AG04449 (cell line): ENCODE results near the gene DCLK2.

Experiments
- CTCF ChIA-PET: fragments of 350-600 bp; formaldehyde crosslinking; extraction: SDS; loops from one replicate; lab custom pipeline; 2021; ENCODE audit warnings: antibody characterized with exemption; lab: Yijun Ruan, JAX
- POLR2A ChIA-PET: fragments of 400-600, 350-600 bp; formaldehyde crosslinking; extraction: SDS; loops from one replicate; lab custom pipeline; 2020; ENCODE audit warnings: antibody characterized with exemption, inconsistent platforms; lab: Yijun Ruan, JAX
- DNase-seq: peaks from one replicate; pipeline ENCODE4 v3.0.0-alpha.2; 2010; ENCODE audit warnings: low read depth, low spot score
- H3K4me3 ChIP-seq: 2 replicates; pipeline ENCODE4 v1.5.1; 2011; ENCODE audit warnings: low read depth, mild to moderate bottlenecking, control low read depth, low read length
- TF ChIP-seq, protein P1 (sequence below): IDR thresholded peaks from one replicate; pipeline ENCODE4 v1.5.1; 2011; ENCODE audit warnings: mild to moderate bottlenecking, moderate library complexity, low read length, control low read depth, inconsistent platforms; ENCODE audit not compliant: insufficient read depth; ENCODE audit errors: missing control alignments

DCLK2 gene

DNA sequence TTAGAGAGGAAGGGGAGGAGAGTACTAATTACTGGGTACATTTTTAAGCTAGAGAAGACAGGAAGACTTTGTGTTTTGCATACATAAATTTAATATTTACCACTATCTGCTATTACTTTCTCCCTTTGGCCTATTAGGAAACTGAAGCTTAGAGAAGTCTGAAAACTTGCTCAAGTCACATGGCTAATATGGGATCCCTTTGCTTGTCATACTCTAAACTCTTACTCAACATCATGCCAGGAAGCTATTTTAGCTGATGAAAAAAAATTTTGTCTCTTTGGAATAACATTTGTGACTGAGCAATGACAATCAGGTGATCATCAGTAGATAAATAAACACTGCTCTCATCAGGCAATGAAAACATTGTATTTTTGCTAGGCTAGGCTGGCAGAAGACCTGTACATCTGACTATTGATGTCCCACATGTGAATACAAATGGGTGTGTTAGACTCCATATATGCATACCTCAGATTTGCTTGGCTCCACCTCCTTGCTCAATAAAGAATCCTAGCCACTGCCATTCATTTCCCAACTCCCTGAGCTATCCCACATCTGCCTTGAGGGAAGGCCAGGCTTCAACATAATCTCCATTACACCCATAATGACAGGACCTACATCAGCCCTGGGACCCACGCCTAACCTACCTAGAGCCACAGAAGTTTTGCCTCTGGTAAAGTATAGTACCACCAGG is 17.0 kb upstream of the DCLK2 start:
- ChIA-PET CTCF (interaction anchor here (1.0 kb wide), 1 partner anchor 13 kb away, joined by 3 read pairs; no protein-coding TSS in a partner anchor), POLR2A (no interaction called here)
- TF ChIP-seq, protein P1, sequence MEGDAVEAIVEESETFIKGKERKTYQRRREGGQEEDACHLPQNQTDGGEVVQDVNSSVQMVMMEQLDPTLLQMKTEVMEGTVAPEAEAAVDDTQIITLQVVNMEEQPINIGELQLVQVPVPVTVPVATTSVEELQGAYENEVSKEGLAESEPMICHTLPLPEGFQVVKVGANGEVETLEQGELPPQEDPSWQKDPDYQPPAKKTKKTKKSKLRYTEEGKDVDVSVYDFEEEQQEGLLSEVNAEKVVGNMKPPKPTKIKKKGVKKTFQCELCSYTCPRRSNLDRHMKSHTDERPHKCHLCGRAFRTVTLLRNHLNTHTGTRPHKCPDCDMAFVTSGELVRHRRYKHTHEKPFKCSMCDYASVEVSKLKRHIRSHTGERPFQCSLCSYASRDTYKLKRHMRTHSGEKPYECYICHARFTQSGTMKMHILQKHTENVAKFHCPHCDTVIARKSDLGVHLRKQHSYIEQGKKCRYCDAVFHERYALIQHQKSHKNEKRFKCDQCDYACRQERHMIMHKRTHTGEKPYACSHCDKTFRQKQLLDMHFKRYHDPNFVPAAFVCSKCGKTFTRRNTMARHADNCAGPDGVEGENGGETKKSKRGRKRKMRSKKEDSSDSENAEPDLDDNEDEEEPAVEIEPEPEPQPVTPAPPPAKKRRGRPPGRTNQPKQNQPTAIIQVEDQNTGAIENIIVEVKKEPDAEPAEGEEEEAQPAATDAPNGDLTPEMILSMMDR: no peak
- no peak for DNase-seq
- H3K4me3 ChIP-seq: no peak overlapping the region

DNA sequence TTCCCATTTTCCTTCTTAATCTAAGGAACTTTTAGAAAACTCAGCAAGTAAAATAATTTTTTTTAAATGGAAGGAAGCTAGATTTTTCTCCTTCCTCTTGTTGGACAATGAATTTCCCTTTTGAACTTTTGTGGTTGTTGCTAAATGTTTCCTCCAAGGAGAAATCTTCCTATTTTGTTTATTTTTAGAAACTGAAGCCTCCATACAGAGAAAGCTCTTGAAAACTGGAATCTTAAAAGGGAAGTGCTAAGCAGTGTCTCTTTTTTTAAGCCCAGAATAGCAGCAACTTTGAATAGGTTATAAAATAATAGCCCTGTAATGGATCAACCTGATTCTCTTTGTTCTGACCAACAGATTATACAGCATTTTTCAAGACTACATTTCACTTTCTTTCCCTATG is 15.1 kb upstream of the DCLK2 start:
- no peak for DNase-seq
- TF ChIP-seq, protein P1: no peak
- H3K4me3 ChIP-seq: no peak overlapping the region
- CTCF ChIA-PET: no interaction called here
- POLR2A ChIA-PET: no interaction called here

DNA sequence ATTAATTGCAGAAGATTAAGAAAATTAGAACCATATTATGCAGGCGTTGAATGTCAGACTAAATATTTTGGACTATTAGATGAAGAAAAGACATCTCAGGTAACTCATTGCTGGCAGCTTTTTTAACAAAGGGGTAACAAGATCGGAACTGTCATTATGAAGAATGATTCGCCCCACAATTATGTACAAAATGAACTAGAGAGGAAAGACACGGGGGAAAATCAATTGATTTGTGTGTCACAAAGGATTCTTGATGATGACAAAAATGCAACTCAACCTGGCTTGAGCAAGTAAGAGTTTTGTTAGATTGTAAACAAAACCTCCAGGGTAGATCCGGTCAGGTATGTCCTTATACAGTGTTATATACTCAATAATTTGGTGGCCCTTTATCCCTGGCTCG is 12.5 kb upstream of the DCLK2 start:
- H3K4me3 ChIP-seq: no peak overlapping the region
- TF ChIP-seq, protein P1: no peak
- CTCF ChIA-PET: interaction anchor here (1.6 kb wide), 1 partner anchor 12 kb away, joined by 3 read pairs; no protein-coding TSS in a partner anchor
- no peak for DNase-seq
- POLR2A ChIA-PET: no interaction called here

DNA sequence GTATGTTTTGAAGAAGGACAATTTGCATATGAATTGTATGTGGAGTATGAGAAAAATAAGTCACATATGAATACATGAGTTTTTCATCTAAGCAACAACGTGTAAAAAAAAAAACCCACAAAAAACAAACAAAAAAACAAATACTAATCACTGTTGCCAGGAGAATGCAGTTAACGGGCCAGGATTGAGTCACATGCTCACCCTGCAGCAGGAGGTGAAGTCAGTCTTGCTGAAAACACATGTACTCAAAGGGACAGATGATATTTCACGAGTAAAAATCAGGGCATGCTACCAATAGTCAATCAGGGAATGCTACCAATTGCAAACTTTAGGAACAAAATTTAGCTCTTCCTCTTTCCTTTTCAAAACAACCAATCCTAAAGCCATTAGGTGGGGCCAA is 10.4 kb upstream of the DCLK2 start:
- DNase-seq: no peak
- CTCF ChIA-PET: interaction anchor here (1.1 kb wide), 1 partner anchor 9 kb away, joined by 3 read pairs; no protein-coding TSS in a partner anchor
- POLR2A ChIA-PET: no interaction called here
- TF ChIP-seq, protein P1: no peak
- no peak overlapping the region for H3K4me3 ChIP-seq

DNA sequence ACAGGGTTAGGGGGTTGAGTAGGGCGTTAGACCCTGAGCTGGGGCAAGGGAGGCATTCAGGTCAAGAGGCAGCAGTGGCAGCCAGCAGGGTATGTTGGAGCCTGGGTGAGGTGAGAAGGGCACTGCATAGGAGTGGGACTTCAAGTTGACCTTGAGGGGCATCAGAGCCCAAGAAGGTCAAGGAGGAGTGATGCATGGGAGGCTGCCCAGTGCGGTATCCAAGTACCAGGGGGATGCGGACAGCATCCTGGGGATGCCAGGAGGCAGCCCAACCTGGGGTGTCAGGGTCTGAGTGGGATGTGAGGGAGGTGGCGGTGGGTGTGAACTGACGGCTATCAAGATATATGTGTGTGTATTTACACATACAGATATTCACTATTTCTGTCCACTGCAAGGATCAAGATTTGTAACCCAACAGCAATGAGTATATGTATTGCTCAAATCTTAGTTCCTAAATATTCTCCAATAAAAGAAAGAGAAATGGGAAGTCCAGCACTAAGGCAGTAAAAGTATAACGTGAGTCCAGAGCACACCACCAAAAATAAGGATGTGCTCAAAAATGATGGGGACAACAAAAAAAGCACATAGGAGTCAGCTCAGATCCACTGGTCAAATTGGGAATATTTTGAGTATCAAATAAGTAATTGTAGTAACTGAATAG is 9.8 kb upstream of the DCLK2 start:
- DNase-seq: no peak
- CTCF ChIA-PET: interaction anchor here (1.1 kb wide), 1 partner anchor 9 kb away, joined by 3 read pairs; no protein-coding TSS in a partner anchor
- H3K4me3 ChIP-seq: no peak overlapping the region
- POLR2A ChIA-PET: no interaction called here
- TF ChIP-seq, protein P1: no peak

DNA sequence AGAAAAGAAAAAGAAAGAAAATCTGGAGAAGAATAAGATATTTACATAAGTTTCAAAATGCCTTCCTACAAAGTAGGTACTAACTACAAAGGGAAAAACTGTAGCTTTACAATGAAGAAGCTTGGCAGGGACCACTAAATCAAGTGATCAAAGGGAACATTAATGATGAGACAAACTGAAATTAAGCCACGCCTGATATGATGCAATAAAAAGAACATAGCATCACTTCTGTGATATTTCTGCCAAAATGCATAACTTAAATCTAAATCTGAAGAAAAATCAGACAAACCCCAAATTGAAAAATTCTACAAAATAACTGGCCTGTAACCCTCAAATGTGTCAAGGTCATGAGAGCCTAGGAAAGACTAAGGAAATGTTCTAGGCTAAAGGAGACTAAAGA is 8.9 kb upstream of the DCLK2 start:
- DNase-seq: no peak
- TF ChIP-seq, protein P1: no peak
- POLR2A ChIA-PET: no interaction called here
- CTCF ChIA-PET: no interaction called here
- no peak overlapping the region for H3K4me3 ChIP-seq
